Measurements from ENCODE around the gene ZNF296. TPM values are rescaled to one million over a fixed set of nuclear protein-coding genes. Genes with fewer than 3 reads are reported as not detected.

ZNF296 gene
- 1 to 10 TPM in 2 of 3 donors, under 1 TPM in 1; 0.98 to 1.9 (median 1.3) TPM for total RNA-seq

GRCh38 chr19:45076029-45076850, at the start of gene ZNF296:
Gene ZNF296 (minus strand): TSS chr19:45076478. CDS start chr19:45076373, 105 bp downstream.
- Histone ChIP-seq H3K27me3 (no peaks in the 10 kb centered on the region), H3K4me1 (peaks cover 0 to 16% of the 10 kb centered on the region in 2 donors), H3K4me3 (peak within 1 kb of the TSS; percentile 51 to 65 (median 60)), H3K36me3 (no peaks in the 10 kb centered on the region), H3K27ac (peak within 1 kb of the TSS; percentile 70 to 75), H3K9me3 (no peaks in the 10 kb centered on the region)
- peak; percentile 71 to 83 for DNase-seq (ENCODE audit: low spot score in 2 of 2)
- intact Hi-C loops (cut with DNase I; ENCODE audit: low total_unique reads): no loop called here
- TF ChIP-seq POLR2A (IDR thresholded peaks at IDR 0.05) (no peak), CTCF (IDR thresholded peaks at IDR 0.05) (no peak), POLR2AphosphoS5 (IDR thresholded peaks at IDR 0.05) (no peak)

- intact Hi-C loops (cut with DNase I; ENCODE audit: low total_unique reads): loop anchor here (10.0 kb wide), 1 partner anchor 539 kb away; the partner anchor contains the start of gene GIPR
- H3K9me3 ChIP-seq: no peaks in the 10 kb centered on the region
- TF ChIP-seq CTCF (IDR thresholded peaks at IDR 0.05) (no peak), POLR2A (IDR thresholded peaks at IDR 0.05) (no peak), POLR2AphosphoS5 (IDR thresholded peaks at IDR 0.05) (no peak)
- H3K27me3 ChIP-seq: no peaks in the 10 kb centered on the region
- peaks cover 0 to 15% of the 10 kb centered on the region in 2 donors for H3K4me1 ChIP-seq
- H3K36me3 ChIP-seq: no peaks in the 10 kb centered on the region
- H3K4me3 ChIP-seq: no peak overlapping the region
- peak overlapping the region in 1 of 2 donors; percentile 60 for H3K27ac ChIP-seq
- DNase-seq (ENCODE audit: low spot score in 2 of 2): no peak
These were observed 49.1 kb upstream of the ZNF296 start for GRCh38 chr19:45125360-45125759.

GRCh38 chr19:45124021-45124420, 47.7 kb upstream of the ZNF296 start:
- intact Hi-C loops (cut with DNase I; ENCODE audit: low total_unique reads): loop anchor here (10.0 kb wide), 1 partner anchor 541 kb away; the partner anchor contains the start of gene GIPR
- DNase-seq (ENCODE audit: low spot score in 2 of 2): no peak
- no peaks in the 10 kb centered on the region for H3K9me3 ChIP-seq
- peaks cover 0 to 15% of the 10 kb centered on the region in 2 donors for H3K4me1 ChIP-seq
- peak overlapping the region; percentile 60 to 68 for H3K27ac ChIP-seq
- no peak overlapping the region for H3K4me3 ChIP-seq
- H3K36me3 ChIP-seq: no peaks in the 10 kb centered on the region
- TF ChIP-seq POLR2AphosphoS5 (IDR thresholded peaks at IDR 0.05): no peak
- H3K27me3 ChIP-seq: no peaks in the 10 kb centered on the region

DNA sequence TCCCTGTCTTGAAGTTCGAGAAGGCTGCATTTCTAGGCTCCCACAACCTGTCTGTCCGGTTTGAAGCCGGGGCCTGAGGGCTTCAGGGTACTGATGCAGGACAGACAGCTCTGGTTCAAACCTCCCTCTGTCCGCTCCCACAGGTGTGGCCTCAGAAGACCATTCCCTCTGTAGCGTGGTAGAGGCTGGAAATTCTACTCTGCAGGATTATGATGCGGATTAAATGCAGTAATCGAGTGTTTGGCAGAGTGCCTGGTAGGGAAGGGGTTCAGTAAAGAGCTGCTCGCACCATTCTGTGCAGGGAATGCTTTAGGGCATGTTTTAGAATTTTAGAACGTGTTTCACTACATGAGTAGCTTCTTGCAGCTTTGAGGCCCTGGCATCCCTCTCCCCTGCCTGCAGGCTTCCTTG, 47.2 kb upstream of the ZNF296 start:
- Histone ChIP-seq H3K9me3 (no peaks in the 10 kb centered on the region), H3K4me3 (no peak overlapping the region), H3K36me3 (no peaks in the 10 kb centered on the region), H3K4me1 (peaks cover 2 to 15% of the 10 kb centered on the region in 2 donors), H3K27ac (peak overlapping the region in 1 of 2 donors; percentile 60), H3K27me3 (no peaks in the 10 kb centered on the region)
- peak in 2 of 3 donors; percentile 24 to 61 for TF ChIP-seq POLR2AphosphoS5 (IDR thresholded peaks at IDR 0.05)
- TF ChIP-seq POLR2A (IDR thresholded peaks at IDR 0.05): no peak
- no peak for TF ChIP-seq CTCF (IDR thresholded peaks at IDR 0.05)
- peak; percentile 78 to 94 for DNase-seq (ENCODE audit: low spot score in 2 of 2)
- intact Hi-C loops (cut with DNase I; ENCODE audit: low total_unique reads): loop anchor here (10.0 kb wide), 1 partner anchor 541 kb away; the partner anchor contains the start of gene GIPR

- intact Hi-C loops (cut with DNase I; ENCODE audit: low total_unique reads): loop anchor here (10.0 kb wide), 1 partner anchor 542 kb away; the partner anchor contains the start of gene GIPR
- Histone ChIP-seq H3K27ac (peak overlapping the region; percentile 32 to 60), H3K4me3 (no peak overlapping the region), H3K4me1 (peaks cover 4 to 15% of the 10 kb centered on the region in 2 donors), H3K27me3 (no peaks in the 10 kb centered on the region), H3K36me3 (no peaks in the 10 kb centered on the region), H3K9me3 (no peaks in the 10 kb centered on the region)
- TF ChIP-seq POLR2AphosphoS5 (IDR thresholded peaks at IDR 0.05) (no peak), POLR2A (IDR thresholded peaks at IDR 0.05) (no peak), CTCF (IDR thresholded peaks at IDR 0.05) (no peak)
- DNase-seq (ENCODE audit: low spot score in 2 of 2): no peak
These were observed 46.6 kb upstream of the ZNF296 start for GRCh38 chr19:45122832-45123231.

All from breast epithelium (tissue), 4 donors.